Transverse colon (tissue), 4 donors: Measurements from ENCODE around the gene TGFBR2.

Experiments
- CTCF ChIP-seq, 5 experiments: fragments of 200-600 bp in 3 of 5; fragments of 450-650 bp in 2 of 5; sonication (generic) in 3 of 5; IDR thresholded peaks; 1 replicate in 2 of 5; 2 replicates in 3 of 5; pipeline ENCODE4 v1.5.1; 2016 to 2017; ENCODE audit warnings: antibody characterized with exemption in 5 of 5, inconsistent platforms in 3 of 5, mild to moderate bottlenecking in 2 of 5, moderate library complexity in 1 of 5
- EP300 ChIP-seq: sonication (generic); formaldehyde crosslinking; IDR thresholded peaks from one replicate; pipeline ENCODE4 v1.6.1; 2017; ENCODE audit warnings: antibody characterized with exemption, low read depth
- POLR2A ChIP-seq: fragments of 450-650 bp; IDR thresholded peaks from one replicate; pipeline ENCODE4 v1.6.1; 2016; ENCODE audit warnings: antibody characterized with exemption, mild to moderate bottlenecking, moderate library complexity
- POLR2AphosphoS5 ChIP-seq, 3 donors: sonication (generic); formaldehyde crosslinking; IDR thresholded peaks; one replicate each; pipeline ENCODE4 v1.6.1; 2016; ENCODE audit warnings: antibody characterized with exemption in 3 of 3

DNA sequence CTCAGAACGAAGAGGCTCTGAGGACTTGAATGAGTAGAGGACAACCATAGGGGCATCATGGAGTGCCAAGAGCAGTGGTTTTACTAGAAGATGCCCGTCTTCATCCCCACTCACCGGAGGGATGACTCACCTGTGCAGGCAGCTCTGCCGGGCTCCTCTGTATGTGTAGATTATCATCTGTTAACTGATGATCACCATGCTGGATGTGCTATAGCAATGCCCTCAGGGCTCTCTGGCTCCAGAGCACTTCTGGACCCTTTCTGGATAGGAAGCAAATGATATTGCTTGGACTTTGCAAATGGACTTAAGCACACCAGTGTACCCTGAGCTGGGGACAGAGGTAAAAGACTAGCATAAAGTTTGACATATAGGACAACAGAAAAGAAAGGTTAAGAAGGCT is 10.2 kb upstream of the TGFBR2 start:
- TF ChIP-seq CTCF (IDR thresholded peaks at IDR 0.05) (no peak), POLR2A (no peak), POLR2AphosphoS5 (IDR thresholded peaks at IDR 0.05) (no peak), EP300 (no peak)
